Measurements from ENCODE around the gene PRRG4.
"Not testable (repeated sequence)": the region's sequence is repeated elsewhere in the genome, so short reads cannot be mapped to it uniquely, and the experiment has no call there.

PRRG4 gene

GRCh38 chr11:32884770-32885384 is 55.1 kb downstream of the PRRG4 start:
- DNase-seq (ENCODE audit: low read depth in 1 of 2, low spot score in 1 of 2) = no peak

- no peak for DNase-seq (ENCODE audit: low read depth in 1 of 2, low spot score in 1 of 2)
Measured at GRCh38 chr11:32885556-32885955, 55.8 kb downstream of the PRRG4 start.

GRCh38 chr11:32886180-32886579 is 56.5 kb downstream of the PRRG4 start:
- DNase-seq (ENCODE audit: low read depth in 1 of 2, low spot score in 1 of 2) = no peak

- DNase-seq (ENCODE audit: low read depth in 1 of 2, low spot score in 1 of 2) = not testable (repeated sequence)
Measured at GRCh38 chr11:32887707-32888383, 58.1 kb downstream of the PRRG4 start.

GRCh38 chr11:32888384-32888710 is 58.6 kb downstream of the PRRG4 start:
- not testable (repeated sequence) for DNase-seq (ENCODE audit: low read depth in 1 of 2, low spot score in 1 of 2)

GRCh38 chr11:32888805-32889204 is 59.1 kb downstream of the PRRG4 start:
- DNase-seq (ENCODE audit: low read depth in 1 of 2, low spot score in 1 of 2) = no peak

GRCh38 chr11:32890843-32891656 is 61.3 kb downstream of the PRRG4 start:
- DNase-seq (ENCODE audit: low read depth in 1 of 2, low spot score in 1 of 2) = no peak

- DNase-seq (ENCODE audit: low read depth in 1 of 2, low spot score in 1 of 2) = no peak
Measured at GRCh38 chr11:32891657-32892354, 62.1 kb downstream of the PRRG4 start.

- DNase-seq (ENCODE audit: low read depth in 1 of 2, low spot score in 1 of 2) = peak; percentile 42 to 68
Measured at GRCh38 chr11:32892355-32893092, 62.8 kb downstream of the PRRG4 start, which contains the start of gene QSER1. Gene QSER1, plus strand, starts transcription at chr11:32892811. Its CDS starts 315 bp downstream, at chr11:32893126.

GRCh38 chr11:32893093-32893342 is 63.3 kb downstream of the PRRG4 start:
- no peak for DNase-seq (ENCODE audit: low read depth in 1 of 2, low spot score in 1 of 2)

- peak; percentile 12 to 37 for DNase-seq (ENCODE audit: low read depth in 1 of 2, low spot score in 1 of 2)
Measured at GRCh38 chr11:32893343-32894148, 63.8 kb downstream of the PRRG4 start.

GRCh38 chr11:32894149-32894827 is 64.6 kb downstream of the PRRG4 start:
- DNase-seq (ENCODE audit: low read depth in 1 of 2, low spot score in 1 of 2) = no peak

- no peak for DNase-seq (ENCODE audit: low read depth in 1 of 2, low spot score in 1 of 2)
Measured at GRCh38 chr11:32894921-32895320, 65.2 kb downstream of the PRRG4 start.

GRCh38 chr11:32895471-32895870 is 65.7 kb downstream of the PRRG4 start:
- DNase-seq (ENCODE audit: low read depth in 1 of 2, low spot score in 1 of 2) = no peak

- no peak for DNase-seq (ENCODE audit: low read depth in 1 of 2, low spot score in 1 of 2)
Measured at GRCh38 chr11:32897103-32897502, 67.4 kb downstream of the PRRG4 start.

- no peak for DNase-seq (ENCODE audit: low read depth in 1 of 2, low spot score in 1 of 2)
Measured at GRCh38 chr11:32899438-32899837, 69.7 kb downstream of the PRRG4 start.

- DNase-seq (ENCODE audit: low read depth in 1 of 2, low spot score in 1 of 2) = no peak
Measured at GRCh38 chr11:32902089-32902665, 72.5 kb downstream of the PRRG4 start.

- DNase-seq (ENCODE audit: low read depth in 1 of 2, low spot score in 1 of 2) = no peak
Measured at GRCh38 chr11:32905028-32905667, 75.4 kb downstream of the PRRG4 start.

All from stimulated activated CD4-positive, alpha-beta T cell treated with anti-CD3 and anti-CD28 coated beads, Interleukin-15, amount 100 ng/mL, for 1 hour (primary cell).